Measurements from ENCODE around the gene CNTF.

- TF ChIP-seq CTCF (IDR thresholded peaks at IDR 0.05) (no peak), POLR2A (IDR thresholded peaks at IDR 0.05) (no peak)
These were observed 6.0 kb downstream of the CNTF start for GRCh38 chr11:58628446-58628845.
